Renal cortical epithelial cell (primary cell): ENCODE results near the gene HBA2. TPM values are rescaled to one million over a fixed set of nuclear protein-coding genes. Genes with fewer than 3 reads are reported as not detected.
"Not testable (repeated sequence)": the region's sequence is repeated elsewhere in the genome, so short reads cannot be mapped to it uniquely, and the experiment has no call there.

Source experiments
- DNase-seq: peaks from one replicate; pipeline ENCODE4 v3.0.0-alpha.2; 2011; ENCODE audit warnings: low read depth
- total RNA-seq: library from RNA; depleted of rRNA; stranded (reverse); fragments of >200 nt; gene quantifications from 2 replicates; pipeline ENCODE4 v1.2.3, GENCODE V29; 2014

The HBA2 gene
- total RNA-seq, 1 donor from 2014 or later: not detected

DNA sequence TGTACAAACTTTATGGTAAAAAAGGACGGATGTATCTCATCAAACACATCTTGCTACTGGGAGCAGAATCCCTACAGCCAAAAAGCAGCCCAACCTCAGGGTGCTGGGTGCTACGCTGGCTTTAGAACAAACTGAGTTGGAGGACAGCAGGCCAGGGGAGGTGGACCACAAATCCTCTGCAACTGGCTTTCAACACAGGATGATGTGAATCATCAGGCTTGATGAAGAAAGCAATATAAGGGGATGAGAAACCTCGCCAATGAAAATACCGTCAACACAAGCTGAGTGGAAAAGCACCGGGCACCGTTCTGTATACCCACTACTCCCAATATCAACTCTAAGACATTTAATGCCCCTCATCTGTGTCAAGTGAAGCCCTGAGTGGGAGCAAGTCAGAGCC is 21.8 kb downstream of the HBA2 start:
- no peak for DNase-seq

DNA sequence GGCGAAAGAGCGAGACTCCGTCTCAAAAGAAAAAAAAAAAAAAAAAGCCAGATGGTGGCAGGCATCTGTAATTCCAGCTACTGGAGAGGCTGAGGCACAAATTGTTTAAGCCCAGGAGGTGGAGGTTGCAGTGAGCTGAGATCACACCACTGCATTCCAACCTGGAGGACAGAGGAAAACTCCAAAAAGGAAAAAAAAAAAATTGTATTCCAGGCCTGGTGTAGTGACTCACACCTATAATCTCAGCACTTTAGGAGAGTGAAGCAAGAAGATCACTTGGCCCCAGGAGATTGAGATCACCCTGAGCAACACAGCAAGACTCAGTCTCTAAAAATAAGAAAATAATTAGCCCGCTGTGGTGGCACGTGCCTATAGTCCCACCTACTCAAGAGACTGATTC is 27.7 kb downstream of the HBA2 start:
- DNase-seq: peak; percentile 80

- no peak for DNase-seq
These were observed 30.6 kb downstream of the HBA2 start for GRCh38 chr16:203246-203645.

DNA sequence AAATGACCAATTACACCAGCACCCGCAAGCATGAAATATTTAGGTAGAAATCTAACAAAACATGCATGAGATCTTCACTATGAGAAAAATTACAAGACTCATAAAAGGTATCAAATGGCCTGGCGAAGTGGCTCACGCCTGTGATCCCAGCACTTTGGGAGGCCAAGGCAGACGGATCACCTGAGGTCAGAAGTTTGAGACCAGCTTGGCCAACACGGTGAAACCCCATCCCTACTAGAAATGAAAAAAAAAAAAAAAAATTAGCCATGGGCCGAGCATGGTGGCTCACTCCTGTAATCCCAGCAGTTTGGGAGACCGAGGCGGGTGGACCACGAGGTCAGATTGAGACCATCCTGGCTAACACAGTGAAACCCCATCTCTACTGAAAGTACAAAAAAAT is 31.4 kb downstream of the HBA2 start:
- not testable (repeated sequence) for DNase-seq

DNA sequence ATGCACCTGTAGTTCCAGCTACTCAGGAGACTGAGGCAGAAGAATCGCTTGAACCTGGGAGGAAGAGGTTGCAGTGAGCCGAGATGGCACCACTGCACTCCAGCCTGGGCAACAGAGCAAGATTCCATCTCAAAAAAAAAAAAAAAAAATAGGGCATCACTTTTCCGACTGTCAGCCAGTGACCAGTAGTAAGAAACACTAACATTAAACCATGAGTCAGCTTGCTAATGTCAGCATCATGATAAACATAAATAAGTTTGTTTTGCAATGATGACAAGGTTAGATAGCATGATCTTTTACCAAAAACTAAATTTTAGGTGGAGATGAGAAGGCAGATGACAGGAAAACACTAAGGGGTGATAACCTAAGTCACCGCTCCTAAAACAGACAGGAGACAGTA is 36.7 kb downstream of the HBA2 start:
- not testable (repeated sequence) for DNase-seq

DNA sequence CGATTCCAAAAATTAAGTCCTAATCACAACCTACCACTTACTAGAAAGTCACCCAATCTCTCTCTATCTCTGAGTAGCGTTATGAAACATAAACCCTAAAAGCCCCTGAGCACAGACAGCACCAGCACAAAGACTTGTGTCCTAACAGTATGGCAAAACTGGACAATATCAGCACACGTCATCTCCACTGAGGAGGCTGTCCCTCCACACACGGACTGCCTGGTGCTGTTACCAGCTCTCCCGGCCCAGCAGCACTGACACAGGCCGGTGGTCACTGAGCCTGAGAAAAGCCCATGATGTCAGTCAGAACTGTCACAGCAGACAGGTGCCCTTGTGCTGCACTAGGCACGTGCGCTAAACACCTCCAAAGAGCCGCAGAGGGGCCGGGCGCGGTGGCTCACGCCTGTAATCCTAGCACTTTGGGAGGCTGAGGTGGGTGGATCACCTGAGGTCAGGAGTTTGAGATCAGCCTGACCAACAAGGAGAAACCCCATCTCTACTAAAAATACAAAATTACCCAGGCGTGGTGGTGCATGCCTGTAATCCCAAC is 39.0 kb downstream of the HBA2 start:
- not testable (repeated sequence) for DNase-seq

DNA sequence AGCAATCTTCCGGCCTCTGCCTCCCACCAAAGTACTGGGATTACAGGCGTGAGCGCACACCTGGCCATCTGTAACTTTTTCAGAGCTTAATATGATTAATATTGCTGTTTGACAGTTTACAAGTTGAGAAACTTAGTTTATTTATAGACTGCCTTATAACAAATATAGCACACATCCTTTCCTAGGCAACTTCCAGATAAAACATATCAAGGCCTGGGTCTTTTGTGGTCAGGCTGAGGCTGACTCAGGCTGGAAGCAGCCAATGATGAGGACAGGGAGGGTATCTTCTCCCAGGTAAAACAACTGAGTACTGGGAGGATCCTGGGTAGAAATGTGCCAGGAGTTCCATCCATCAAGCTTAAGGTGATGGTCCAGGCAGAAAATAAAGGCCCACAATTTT is 40.3 kb downstream of the HBA2 start:
- no peak for DNase-seq

DNA sequence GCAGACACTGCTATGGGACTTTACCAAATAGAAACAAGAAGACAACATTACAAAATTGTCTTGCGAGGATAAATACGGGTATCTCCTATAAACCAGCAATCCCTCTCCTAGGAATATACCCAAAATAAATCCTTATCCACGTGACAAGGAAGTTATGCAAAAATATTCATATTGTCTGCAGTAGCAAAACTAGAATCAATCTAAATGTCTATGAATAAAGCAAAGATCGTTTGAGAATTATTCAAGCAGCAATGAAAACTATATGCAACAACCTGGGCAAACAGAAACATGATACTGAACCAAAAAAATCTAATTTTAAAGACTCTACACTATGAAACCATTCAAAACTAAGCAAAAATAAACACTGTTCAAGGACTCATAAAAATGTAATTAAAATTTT is 47.3 kb downstream of the HBA2 start:
- DNase-seq: no peak

Other genes with a start within 250 kb of the HBA2 start
- 4.1 and 4.5 TPM in 2 replicates for gene POLR3K, start 119.3 kb upstream of the HBA2 start, total RNA-seq
- gene SNRNP25, start 119.0 kb upstream of the HBA2 start, total RNA-seq: 19.1 and 21.7 TPM in 2 replicates
- gene RHBDF1, start 100.2 kb upstream of the HBA2 start, total RNA-seq: 20.7 and 37.3 TPM in 2 replicates
- gene MPG, start 94.7 kb upstream of the HBA2 start, total RNA-seq: 49.3 and 233 TPM in 2 replicates
- gene NPRL3, start 34.2 kb upstream of the HBA2 start, total RNA-seq: 3.6 and 26.0 TPM in 2 replicates
- not detected in 2 replicates for gene HBZ, start 20.2 kb upstream of the HBA2 start, total RNA-seq
- gene HBM, start 6.9 kb upstream of the HBA2 start, total RNA-seq: not detected in 2 replicates
- gene HBA1, start 3.8 kb downstream of the HBA2 start, total RNA-seq: not detected in 2 replicates
- 2.4 TPM in 1 of 2 replicates, not detected in the other for gene HBQ1, start 7.6 kb downstream of the HBA2 start, total RNA-seq
- 21.2 and 44.9 TPM in 2 replicates for gene LUC7L, start 56.6 kb downstream of the HBA2 start, total RNA-seq
- 76.4 and 204 TPM in 2 replicates for gene FAM234A, start 61.9 kb downstream of the HBA2 start, total RNA-seq
- gene RGS11, start 103.1 kb downstream of the HBA2 start, total RNA-seq: 0.40 TPM in 1 of 2 replicates, not detected in the other
- not detected in 2 replicates for gene ARHGDIG, start 107.7 kb downstream of the HBA2 start, total RNA-seq
- not detected in 2 replicates for gene PDIA2, start 110.3 kb downstream of the HBA2 start, total RNA-seq
- 38.7 and 43.5 TPM in 2 replicates for gene AXIN1, start 179.8 kb downstream of the HBA2 start, total RNA-seq
- gene MRPL28, start 197.7 kb downstream of the HBA2 start, total RNA-seq: 59.4 and 95.9 TPM in 2 replicates
- 87.2 and 92.8 TPM in 2 replicates for gene PGAP6, start 209.1 kb downstream of the HBA2 start, total RNA-seq
- gene NME4, start 224.3 kb downstream of the HBA2 start, total RNA-seq: 27.6 and 50.0 TPM in 2 replicates
- 13.0 and 17.5 TPM in 2 replicates for gene DECR2, start 229.0 kb downstream of the HBA2 start, total RNA-seq